HCT116 (cell line): ENCODE results near the gene TNFRSF19. TPM values are rescaled to one million over a fixed set of nuclear protein-coding genes. Genes with fewer than 3 reads are reported as not detected.

Experiments used
- ATAC-seq: fragments of 200-7000 bp; cut with Tn5 transposase; 2 replicates; pipeline ENCODE4 v1.9.1; 2020; ENCODE audit warnings: mild to moderate bottlenecking, moderate library complexity
- BruUV-seq: library from RNA; stranded (reverse); fragments of 400-500 nt; replicated peaks from 2 replicates; lab custom pipeline; 2021; lab: Mats Ljungman, UMichigan
- CTCF ChIA-PET: fragments of 300-600 bp; sonication (Branson Sonifier 250); formaldehyde crosslinking; loops from one replicate; lab custom pipeline; 2021; ENCODE audit warnings: antibody characterized with exemption; lab: Charles Lee
- POLR2A ChIA-PET: fragments of 300-600, 350-600 bp; sonication (Branson Sonifier 250); formaldehyde crosslinking; loops from one replicate; lab custom pipeline; 2021; ENCODE audit warnings: antibody characterized with exemption; lab: Charles Lee
- RAD21 ChIA-PET, 2 experiments: fragments of 300-600 bp; sonication (Branson Sonifier 250); formaldehyde crosslinking; loops; one replicate each; lab custom pipeline; 2023; ENCODE audit warnings: low total read pairs in 2 of 2; ENCODE audit not compliant: uncharacterized antibody in 2 of 2, unreplicated experiment in 2 of 2, low non-redundant PET in 1 of 2; lab: Charles Lee
- DNase-seq: peaks from one replicate; pipeline ENCODE4 v3.0.0-alpha.2; 2010; ENCODE audit warnings: low read depth, low spot score
- H2AFZ ChIP-seq: fragments of 200-600 bp; shearing (Covaris generic), sonication (generic); 2 replicates; pipeline ENCODE4 v1.6.1; 2017; ENCODE audit warnings: low read depth, mixed run types, mixed read lengths, antibody characterized with exemption, low read length; ENCODE audit not compliant: poor library complexity, severe bottlenecking
- H3K27ac ChIP-seq: 2 replicates; pipeline ENCODE4 v1.5.1; 2012; ENCODE audit warnings: low read depth, low read length
- H3K27me3 ChIP-seq: fragments of 200-600 bp; sonication (generic); 2 replicates; pipeline ENCODE4 v1.6.1; 2016; ENCODE audit warnings: mixed run types, low read length, mixed read lengths; ENCODE audit not compliant: insufficient read depth
- H3K36me3 ChIP-seq, 2 experiments: fragments of 200-500 bp in 1 of 2; fragments of 200-600 bp in 1 of 2; sonication (Bioruptor generic) in 1 of 2; sonication (generic) in 1 of 2; 2 replicates each; pipeline versions ENCODE4 v1.5.1 to v1.6.1; 2014 to 2016; ENCODE audit warnings: low read length in 2 of 2, inconsistent platforms in 1 of 2, mixed read lengths in 1 of 2, mixed run types in 1 of 2; ENCODE audit not compliant: insufficient read depth in 2 of 2, control insufficient read depth in 1 of 2
- H3K4me1 ChIP-seq, 2 experiments: fragments of 200-600 bp in 1 of 2; sonication (generic) in 1 of 2; 2 replicates each; pipeline versions ENCODE4 v1.5.1 to v1.6.1; 2012 to 2017; ENCODE audit warnings: low read length in 2 of 2, inconsistent platforms in 1 of 2, mild to moderate bottlenecking in 1 of 2, mixed read lengths in 1 of 2, mixed run types in 1 of 2, moderate library complexity in 1 of 2; ENCODE audit not compliant: insufficient read depth in 2 of 2, control insufficient read depth in 1 of 2
- H3K4me2 ChIP-seq: fragments of 200-600 bp; sonication (generic); 2 replicates; pipeline ENCODE4 v1.6.1; 2017; ENCODE audit warnings: mixed run types, low read length, mixed read lengths
- H3K4me3 ChIP-seq, 2 experiments: fragments of 200-600 bp in 1 of 2; sonication (generic) in 1 of 2; replicated peaks in 1 of 2; 2 replicates each; pipeline ENCODE4 v1.5.1; 2011 to 2016; ENCODE audit warnings: low read length in 2 of 2, control low read depth in 1 of 2, low read depth in 1 of 2, mild to moderate bottlenecking in 1 of 2, mixed read lengths in 1 of 2, mixed run types in 1 of 2
- H3K79me2 ChIP-seq: fragments of 200-600 bp; sonication (generic); 2 replicates; pipeline ENCODE4 v1.6.1; 2017; ENCODE audit warnings: mild to moderate bottlenecking, mixed run types, low read length, moderate library complexity, mixed read lengths; ENCODE audit not compliant: insufficient read depth
- H3K9ac ChIP-seq: fragments of 200-600 bp; sonication (generic); 2 replicates; pipeline ENCODE4 v1.6.1; 2016; ENCODE audit warnings: low read length, mixed read lengths
- H3K9me2 ChIP-seq: fragments of 200-600 bp; sonication (generic), shearing (Covaris generic); 2 replicates; pipeline ENCODE4 v1.6.1; 2017; ENCODE audit warnings: mixed run types, mild to moderate bottlenecking, moderate library complexity; ENCODE audit not compliant: insufficient read depth
- H3K9me3 ChIP-seq, 2 experiments: fragments of 200-500 bp in 1 of 2; fragments of 200-600 bp in 1 of 2; sonication (Bioruptor generic) in 1 of 2; sonication (generic) in 1 of 2; 2 replicates each; pipeline ENCODE4 v1.6.1; 2014 to 2017; ENCODE audit warnings: low read length in 2 of 2, mixed read lengths in 2 of 2, inconsistent platforms in 1 of 2, low read depth in 1 of 2, mild to moderate bottlenecking in 1 of 2, mixed run types in 1 of 2, moderate library complexity in 1 of 2; ENCODE audit not compliant: control insufficient read depth in 1 of 2, insufficient read depth in 1 of 2
- H4K20me1 ChIP-seq: fragments of 200-600 bp; sonication (generic), shearing (Covaris generic); 2 replicates; pipeline ENCODE4 v1.6.1; 2017; ENCODE audit warnings: mixed run types, mild to moderate bottlenecking, moderate library complexity; ENCODE audit not compliant: insufficient read depth
- CBX3 ChIP-seq: IDR thresholded peaks from 2 replicates; pipeline ENCODE4 v1.6.1; 2012; ENCODE audit warnings: low read depth
- CEBPB ChIP-seq: IDR thresholded peaks from 2 replicates; pipeline ENCODE4 v1.6.1; 2012; ENCODE audit warnings: low read depth
- EGR1 ChIP-seq: IDR thresholded peaks from 2 replicates; pipeline ENCODE4 v1.6.1; 2012; ENCODE audit warnings: low read depth
- ELF1 ChIP-seq: IDR thresholded peaks from 2 replicates; pipeline ENCODE4 v1.6.1; 2012; ENCODE audit warnings: low read depth, borderline replicate concordance
- EZH2 ChIP-seq: fragments of 200-600 bp; sonication (generic); IDR thresholded peaks from 2 replicates; pipeline ENCODE4 v1.6.1; 2017; ENCODE audit warnings: antibody characterized with exemption, mixed run types
- EZH2phosphoT487 ChIP-seq: fragments of 200-600 bp; IDR thresholded peaks from 2 replicates; pipeline ENCODE4 v1.6.1; 2018; ENCODE audit warnings: antibody characterized with exemption, borderline replicate concordance
- JUND ChIP-seq: IDR thresholded peaks from 2 replicates; pipeline ENCODE4 v1.6.1; 2012
- POLR2A ChIP-seq: IDR thresholded peaks from 2 replicates; pipeline ENCODE4 v1.7.0; 2011; ENCODE audit warnings: borderline replicate concordance; ENCODE audit not compliant: insufficient read depth, insufficient read length; ENCODE audit errors: extremely low read depth
- POLR2AphosphoS5 ChIP-seq: IDR thresholded peaks from 2 replicates; pipeline ENCODE4 v1.6.1; 2011; ENCODE audit warnings: mild to moderate bottlenecking, low read depth, low read length, moderate library complexity
- TCF7L2 ChIP-seq: IDR thresholded peaks from 2 replicates; pipeline ENCODE4 v1.7.0; 2011; ENCODE audit warnings: borderline replicate concordance, inconsistent platforms; ENCODE audit not compliant: insufficient read depth, insufficient read length; ENCODE audit errors: extremely low read depth
- YY1 ChIP-seq: IDR thresholded peaks from 2 replicates; pipeline ENCODE4 v1.6.1; 2011; ENCODE audit warnings: low read length, low read depth, moderate library complexity, mild to moderate bottlenecking; ENCODE audit not compliant: insufficient replicate concordance; ENCODE audit errors: extremely low read depth
- intact Hi-C: fragments of 100-400 bp; cut with micrococcal nuclease; formaldehyde crosslinking; loops from 2 replicates; pipeline ENCODE4 v1.10.0; 2022
- total RNA-seq: library from RNA; stranded (reverse); gene quantifications from one replicate; pipeline ENCODE4 v1.2.1, GENCODE V29; 2021; ENCODE audit not compliant: unreplicated experiment
- TF ChIP-seq, protein P1 (sequence below), 3 experiments: fragments of 200-600 bp in 1 of 3; sonication (generic) in 1 of 3; IDR thresholded peaks in 2 of 3; conservative IDR thresholded peaks in 1 of 3; 2 replicates each; pipeline ENCODE4 v1.5.1; 2012 to 2017; ENCODE audit warnings: low read depth in 2 of 3, low read length in 2 of 3, antibody characterized with exemption in 1 of 3, borderline replicate concordance in 1 of 3, control low read depth in 1 of 3, mild to moderate bottlenecking in 1 of 3, mixed read lengths in 1 of 3, mixed run types in 1 of 3, moderate library complexity in 1 of 3; ENCODE audit not compliant: insufficient read depth in 1 of 3

TNFRSF19 gene
- total RNA-seq, 1 experiment from 2014 or later: 1.1 TPM

GRCh38 chr13:23547000-23547590, 23.1 kb upstream of the TNFRSF19 start:
- intact Hi-C loops: no loop called here
- BruUV-seq: no TSS peak
- Histone ChIP-seq H3K36me3 (no peaks in the 10 kb centered on the region), H3K27ac (no peak overlapping the region), H3K79me2 (no peaks in the 10 kb centered on the region), H3K9ac (no peak overlapping the region), H3K4me3 (no peak overlapping the region), H3K27me3 (no peaks in the 10 kb centered on the region), H3K9me2 (no peaks in the 10 kb centered on the region), H3K9me3 (no peaks in the 10 kb centered on the region), H2AFZ (no peak overlapping the region), H3K4me2 (no peak overlapping the region), H4K20me1 (no peaks in the 10 kb centered on the region), H3K4me1 (no peaks in the 10 kb centered on the region)
- TF ChIP-seq POLR2AphosphoS5: no peak
- ChIA-PET RAD21 (no interaction called here), POLR2A (no interaction called here), CTCF (no interaction called here)
- DNase-seq: no peak
- ATAC-seq: no peak

- intact Hi-C loops: no loop called here
- ChIA-PET CTCF (no interaction called here), RAD21 (no interaction called here), POLR2A (no interaction called here)
- Histone ChIP-seq H3K4me3 (no peak overlapping the region), H3K27ac (no peak overlapping the region), H4K20me1 (no peaks in the 10 kb centered on the region), H3K36me3 (no peaks in the 10 kb centered on the region), H2AFZ (no peak overlapping the region), H3K4me2 (no peak overlapping the region), H3K9ac (no peak overlapping the region), H3K4me1 (peaks cover 3 to 15% of the 10 kb centered on the region in 2 experiments; a peak in 3 of 4 replicates), H3K27me3 (no peaks in the 10 kb centered on the region), H3K9me3 (no peaks in the 10 kb centered on the region), H3K79me2 (no peaks in the 10 kb centered on the region), H3K9me2 (no peaks in the 10 kb centered on the region)
- DNase-seq: no peak
- BruUV-seq: no TSS peak
- TF ChIP-seq, protein P1, sequence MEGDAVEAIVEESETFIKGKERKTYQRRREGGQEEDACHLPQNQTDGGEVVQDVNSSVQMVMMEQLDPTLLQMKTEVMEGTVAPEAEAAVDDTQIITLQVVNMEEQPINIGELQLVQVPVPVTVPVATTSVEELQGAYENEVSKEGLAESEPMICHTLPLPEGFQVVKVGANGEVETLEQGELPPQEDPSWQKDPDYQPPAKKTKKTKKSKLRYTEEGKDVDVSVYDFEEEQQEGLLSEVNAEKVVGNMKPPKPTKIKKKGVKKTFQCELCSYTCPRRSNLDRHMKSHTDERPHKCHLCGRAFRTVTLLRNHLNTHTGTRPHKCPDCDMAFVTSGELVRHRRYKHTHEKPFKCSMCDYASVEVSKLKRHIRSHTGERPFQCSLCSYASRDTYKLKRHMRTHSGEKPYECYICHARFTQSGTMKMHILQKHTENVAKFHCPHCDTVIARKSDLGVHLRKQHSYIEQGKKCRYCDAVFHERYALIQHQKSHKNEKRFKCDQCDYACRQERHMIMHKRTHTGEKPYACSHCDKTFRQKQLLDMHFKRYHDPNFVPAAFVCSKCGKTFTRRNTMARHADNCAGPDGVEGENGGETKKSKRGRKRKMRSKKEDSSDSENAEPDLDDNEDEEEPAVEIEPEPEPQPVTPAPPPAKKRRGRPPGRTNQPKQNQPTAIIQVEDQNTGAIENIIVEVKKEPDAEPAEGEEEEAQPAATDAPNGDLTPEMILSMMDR (IDR thresholded peaks at IDR 0.05 in 2 of 3, conservative IDR thresholded peaks at IDR 0.05 in 1 of 3; ENCODE audit: borderline replicate concordance in 1 of 3, insufficient read depth in 1 of 3, low read depth in 2 of 3, low read length in 2 of 3): no peak
- TF ChIP-seq POLR2AphosphoS5 (no peak), YY1 (no peak), EZH2 (no peak), CBX3 (no peak), CEBPB (no peak), EGR1 (no peak), TCF7L2 (no peak), EZH2phosphoT487 (no peak), JUND (no peak), POLR2A (no peak), ELF1 (no peak)
- no peak for ATAC-seq
Measured at GRCh38 chr13:23549724-23550123, 20.5 kb upstream of the TNFRSF19 start.
